H9 (cell line): ENCODE measurements around the gene UNC13C. TPM values are rescaled to one million over a fixed set of nuclear protein-coding genes. Genes with fewer than 3 reads are reported as not detected.

ENCODE experiments used
- DNase-seq: peaks from one replicate; pipeline ENCODE4 v3.0.0-alpha.2; 2017
- H2AFZ ChIP-seq: one replicate; pipeline ENCODE4 v1.6.1; 2013; ENCODE audit warnings: mild to moderate bottlenecking, low read length, control low read depth, moderate library complexity
- H2AK5ac ChIP-seq: 2 replicates; pipeline ENCODE4 v1.6.1; 2013; ENCODE audit warnings: low read length, control low read depth, mixed read lengths; ENCODE audit not compliant: insufficient read length
- H2BK120ac ChIP-seq: one replicate; pipeline ENCODE4 v1.6.1; 2013; ENCODE audit warnings: low read depth, mild to moderate bottlenecking, low read length, control low read depth, inconsistent platforms; ENCODE audit not compliant: poor library complexity, severe bottlenecking
- H2BK12ac ChIP-seq: 2 replicates; pipeline ENCODE4 v1.6.1; 2013; ENCODE audit warnings: low read length, control low read depth, mixed read lengths, low read depth; ENCODE audit not compliant: insufficient read length
- H2BK15ac ChIP-seq: 2 replicates; pipeline ENCODE4 v1.6.1; 2013; ENCODE audit warnings: low read depth, low read length, control low read depth
- H2BK20ac ChIP-seq: one replicate; pipeline ENCODE4 v1.6.1; 2013; ENCODE audit warnings: low read depth, mild to moderate bottlenecking, low read length, control low read depth, inconsistent platforms; ENCODE audit not compliant: poor library complexity, severe bottlenecking
- H2BK5ac ChIP-seq: 2 replicates; pipeline ENCODE4 v1.6.1; 2013; ENCODE audit warnings: low read length, control low read depth, mixed read lengths; ENCODE audit not compliant: insufficient read length
- H3K14ac ChIP-seq: 2 replicates; pipeline ENCODE4 v1.6.1; 2013; ENCODE audit warnings: low read length, control low read depth; ENCODE audit not compliant: insufficient read depth
- H3K18ac ChIP-seq: 2 replicates; pipeline ENCODE4 v1.6.1; 2013; ENCODE audit warnings: low read depth, mild to moderate bottlenecking, mixed read lengths, low read length, control low read depth; ENCODE audit not compliant: insufficient read length
- H3K23ac ChIP-seq: 2 replicates; pipeline ENCODE4 v1.6.1; 2013; ENCODE audit warnings: low read length, control low read depth, mixed read lengths, low read depth; ENCODE audit not compliant: insufficient read length
- H3K23me2 ChIP-seq: 2 replicates; pipeline ENCODE4 v1.6.1; 2013; ENCODE audit warnings: low read depth, mild to moderate bottlenecking, mixed read lengths, low read length, control low read depth; ENCODE audit not compliant: insufficient read length, poor library complexity, severe bottlenecking
- H3K27ac ChIP-seq: 2 replicates; pipeline ENCODE4 v1.5.1; 2013; ENCODE audit warnings: low read length, control low read depth, mixed read lengths, low read depth; ENCODE audit not compliant: insufficient read length
- H3K27me3 ChIP-seq: 2 replicates; pipeline ENCODE4 v1.6.1; 2013; ENCODE audit warnings: low read length, control low read depth, inconsistent platforms; ENCODE audit not compliant: insufficient read depth
- H3K4ac ChIP-seq: 2 replicates; pipeline ENCODE4 v1.6.1; 2013; ENCODE audit warnings: low read depth, mild to moderate bottlenecking, control low read depth, inconsistent platforms, low read length, moderate library complexity
- H3K4me1 ChIP-seq: 2 replicates; pipeline ENCODE4 v1.6.1; 2013; ENCODE audit warnings: low read length, control low read depth, inconsistent platforms; ENCODE audit not compliant: insufficient read depth
- H3K4me2 ChIP-seq: 2 replicates; pipeline ENCODE4 v1.6.1; 2013; ENCODE audit warnings: low read length, control low read depth, mixed read lengths; ENCODE audit not compliant: insufficient read length, insufficient read depth
- H3K56ac ChIP-seq: 2 replicates; pipeline ENCODE4 v1.6.1; 2013; ENCODE audit warnings: low read depth, mild to moderate bottlenecking, mixed read lengths, low read length, control low read depth; ENCODE audit not compliant: insufficient read length
- H3K79me1 ChIP-seq: 2 replicates; pipeline ENCODE4 v1.6.1; 2013; ENCODE audit warnings: low read depth, mild to moderate bottlenecking, moderate library complexity, low read length, control low read depth, inconsistent platforms; ENCODE audit not compliant: insufficient read depth, poor library complexity, severe bottlenecking
- H3K79me2 ChIP-seq: 2 replicates; pipeline ENCODE4 v1.6.1; 2013; ENCODE audit warnings: low read length, control low read depth, inconsistent platforms; ENCODE audit not compliant: insufficient read depth
- H3K9ac ChIP-seq: 2 replicates; pipeline ENCODE4 v1.6.1; 2013; ENCODE audit warnings: low read length, control low read depth, mixed read lengths; ENCODE audit not compliant: insufficient read length; ENCODE audit errors: extremely low read depth
- H3K9me3 ChIP-seq: one replicate; pipeline ENCODE4 v1.6.1; 2013; ENCODE audit warnings: low read depth, low read length, inconsistent platforms; ENCODE audit not compliant: control insufficient read depth
- H3T11ph ChIP-seq: one replicate; pipeline ENCODE4 v1.6.1; 2013; ENCODE audit warnings: mild to moderate bottlenecking, low read length, control low read depth, inconsistent platforms
- H4K20me1 ChIP-seq: one replicate; pipeline ENCODE4 v1.6.1; 2013; ENCODE audit not compliant: control insufficient read depth, insufficient read length, insufficient read depth
- H4K5ac ChIP-seq: 2 replicates; pipeline ENCODE4 v1.6.1; 2013; ENCODE audit warnings: low read depth, mild to moderate bottlenecking, mixed read lengths, low read length, control low read depth; ENCODE audit not compliant: insufficient read length
- H4K8ac ChIP-seq: replicated peaks from 2 replicates; pipeline ENCODE4 v1.6.1; 2013; ENCODE audit warnings: low read length, control low read depth, mixed read lengths, low read depth; ENCODE audit not compliant: insufficient read length
- H4K91ac ChIP-seq: 2 replicates; pipeline ENCODE4 v1.6.1; 2013; ENCODE audit warnings: low read depth, mild to moderate bottlenecking, moderate library complexity, mixed read lengths, low read length, control low read depth; ENCODE audit not compliant: insufficient read length
- H3K27ac Mint-ChIP-seq, 3 experiments: 2 replicates in 2 of 3; 3 replicates in 1 of 3; pipeline ENCODE4 v1.8.0; 2020 to 2021; ENCODE audit warnings: mixed read lengths in 3 of 3, mild to moderate bottlenecking in 1 of 3, moderate library complexity in 1 of 3
- H3K27me3 Mint-ChIP-seq: 2 replicates; pipeline ENCODE4 v1.8.0; 2021; ENCODE audit warnings: low read depth, mild to moderate bottlenecking, moderate library complexity, mixed read lengths
- H3K36me3 Mint-ChIP-seq, 3 experiments: 2 replicates in 2 of 3; 3 replicates in 1 of 3; pipeline ENCODE4 v1.8.0; 2020 to 2021; ENCODE audit warnings: low read depth in 3 of 3, mixed read lengths in 3 of 3; ENCODE audit not compliant: insufficient read depth in 1 of 3
- H3K4me1 Mint-ChIP-seq, 2 experiments: 2 replicates each; pipeline ENCODE4 v1.8.0; 2020; ENCODE audit warnings: mixed read lengths in 2 of 2
- H3K4me3 Mint-ChIP-seq, 2 experiments: 2 replicates in 1 of 2; 3 replicates in 1 of 2; pipeline ENCODE4 v1.8.0; 2020 to 2021; ENCODE audit warnings: mild to moderate bottlenecking in 2 of 2, mixed read lengths in 2 of 2, moderate library complexity in 1 of 2
- H3K9me3 Mint-ChIP-seq, 2 experiments: 2 replicates in 1 of 2; 3 replicates in 1 of 2; pipeline ENCODE4 v1.8.0; 2020; ENCODE audit warnings: mild to moderate bottlenecking in 2 of 2, mixed read lengths in 2 of 2, moderate library complexity in 1 of 2
- CTCF ChIP-seq: fragments of 200-600 bp; sonication (generic); conservative IDR thresholded peaks from 3 replicates; pipeline ENCODE4 v1.8.0; 2021; ENCODE audit warnings: antibody characterized with exemption, mild to moderate bottlenecking
- WGBS: extraction: QIAGEN DNeasy Blood & Tissue Kit; methylation state at CpG from one replicate; pipeline ENCODE4 v1.1.7; 2013; ENCODE audit warnings: missing lambda C conversion rate, low lambda C conversion rate, mixed read lengths; ENCODE audit not compliant: insufficient read length; ENCODE audit errors: extremely low coverage; 5-methylcytosine and 5-hydroxymethylcytosine counted together
- total RNA-seq: library from RNA; stranded (reverse); gene quantifications from 2 replicates; pipeline ENCODE4 v1.2.1, GENCODE V29; 2021

Gene UNC13C
- total RNA-seq, 1 experiment from 2014 or later, result 0.02 TPM

DNA sequence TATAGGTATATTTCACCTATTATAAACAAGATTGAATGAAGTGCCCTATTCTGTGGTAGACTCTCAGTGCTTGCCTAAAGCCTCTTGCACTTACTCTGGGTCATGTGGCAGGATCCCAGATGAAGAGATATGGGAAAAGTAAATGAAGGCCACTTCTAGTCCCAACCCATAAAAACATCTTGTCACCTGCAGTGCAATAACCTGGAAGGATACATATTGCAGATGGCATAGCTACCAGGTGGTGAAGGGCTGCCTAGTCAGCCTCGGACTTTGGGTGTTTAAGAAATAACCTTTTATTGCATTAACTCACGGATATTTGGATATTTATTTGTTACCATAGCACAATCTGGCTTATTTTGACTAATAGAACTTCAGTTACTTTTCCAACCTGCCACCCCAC is 367.1 kb downstream of the UNC13C start:
- H4K20me1 ChIP-seq, result no peaks in the 10 kb centered on the region
- no peaks in the 10 kb centered on the region for H3K27me3 ChIP-seq
- H3K79me1 ChIP-seq, result no peaks in the 10 kb centered on the region
- H3K4ac ChIP-seq, result no peak overlapping the region
- DNase-seq, result no peak
- no peak overlapping the region for H3K4me3 Mint-ChIP-seq
- no peak overlapping the region for H2BK5ac ChIP-seq
- no peak overlapping the region for H4K91ac ChIP-seq
- H3K9me3 Mint-ChIP-seq, result no peaks in the 10 kb centered on the region
- no peaks in the 10 kb centered on the region for H3K23me2 ChIP-seq
- no peak overlapping the region for H2AK5ac ChIP-seq
- no peak overlapping the region for H2AFZ ChIP-seq
- no peak overlapping the region for H4K8ac ChIP-seq
- no peak overlapping the region for H3K56ac ChIP-seq
- H3K4me2 ChIP-seq, result no peak overlapping the region
- no peak overlapping the region for H2BK15ac ChIP-seq
- H3K9me3 ChIP-seq, result no peaks in the 10 kb centered on the region
- H3K14ac ChIP-seq, result no peak overlapping the region
- no CpG with 5 or more reads among the region's 2 CpGs for WGBS
- no peak overlapping the region for H3K27ac ChIP-seq
- no peak overlapping the region for H2BK120ac ChIP-seq
- H3K9ac ChIP-seq, result no peak overlapping the region
- no peak for TF ChIP-seq CTCF
- no peaks in the 10 kb centered on the region for H3K27me3 Mint-ChIP-seq
- no peaks in the 10 kb centered on the region; a peak in 1 of 7 replicates for H3K36me3 Mint-ChIP-seq
- no peaks in the 10 kb centered on the region for H3K79me2 ChIP-seq
- H3T11ph ChIP-seq, result no peak overlapping the region
- no peak overlapping the region for H3K27ac Mint-ChIP-seq
- H3K4me1 Mint-ChIP-seq, result no peaks in the 10 kb centered on the region
- no peak overlapping the region for H3K18ac ChIP-seq
- no peak overlapping the region for H2BK12ac ChIP-seq
- H2BK20ac ChIP-seq, result no peak overlapping the region
- H4K5ac ChIP-seq, result no peak overlapping the region
- no peaks in the 10 kb centered on the region for H3K4me1 ChIP-seq
- H3K23ac ChIP-seq, result no peak overlapping the region
